RWPE1 (cell line): ENCODE results near the gene SPOCK1.
"Not testable (repeated sequence)": the region's sequence is repeated elsewhere in the genome, so short reads cannot be mapped to it uniquely, and the experiment has no call there.

Experiments
- CTCF ChIA-PET: fragments of 350-600 bp; sonication (Branson Sonifier 250); formaldehyde crosslinking; extraction: SDS; loops from one replicate; lab custom pipeline; 2021; lab: Yijun Ruan, JAX
- POLR2A ChIA-PET: fragments of 400-600 bp; formaldehyde crosslinking; extraction: SDS; loops from one replicate; lab custom pipeline; 2020; ENCODE audit warnings: antibody characterized with exemption; ENCODE audit not compliant: low non-redundant PET; lab: Yijun Ruan, JAX
- DNase-seq: peaks from one replicate; pipeline ENCODE4 v3.0.0; 2012; ENCODE audit warnings: low spot score
- H3K27ac ChIP-seq: fragments of 450-650 bp; 2 replicates; pipeline ENCODE4 v1.5.1; 2017
- CTCF ChIP-seq: fragments of 450-650 bp; conservative IDR thresholded peaks from 2 replicates; pipeline ENCODE4 v1.5.1; 2017; ENCODE audit warnings: low read depth, mild to moderate bottlenecking

The SPOCK1 gene

GRCh38 chr5:137498736-137499505 is at the start of gene SPOCK1:
Gene SPOCK1, minus strand, starts transcription at chr5:137499326.
- no peak within 1 kb of the TSS for H3K27ac ChIP-seq
- peak; percentile 97 for TF ChIP-seq CTCF
- peak; percentile 89 for DNase-seq
- ChIA-PET CTCF (interaction anchor here (0.6 to 1.2 kb wide), 16 partner anchors 12 to 780 kb away, joined by 3 to 10 read pairs (median 3); no protein-coding TSS in a partner anchor), POLR2A (no interaction called here)

- CTCF ChIA-PET = interaction anchor here (1.1 kb wide), 1 partner anchor 819 kb away, joined by 3 read pairs; no protein-coding TSS in a partner anchor
- POLR2A ChIA-PET = no interaction called here
- DNase-seq = no peak
- H3K27ac ChIP-seq = no peak overlapping the region
- no peak for TF ChIP-seq CTCF
These were observed 46.8 kb upstream of the SPOCK1 start for GRCh38 chr5:137545956-137546355.

- CTCF ChIA-PET, DNase-seq, POLR2A ChIA-PET, H3K27ac ChIP-seq: not testable (repeated sequence)
These were observed 36.3 kb upstream of the SPOCK1 start for GRCh38 chr5:137535449-137535848.

GRCh38 chr5:137533963-137534362 is 34.8 kb upstream of the SPOCK1 start:
- no peak for DNase-seq
- TF ChIP-seq CTCF = no peak
- no peak overlapping the region for H3K27ac ChIP-seq
- CTCF ChIA-PET = no interaction called here
- POLR2A ChIA-PET = no interaction called here

- no peak overlapping the region for H3K27ac ChIP-seq
- CTCF ChIA-PET = no interaction called here
- no peak for TF ChIP-seq CTCF
- POLR2A ChIA-PET = no interaction called here
- DNase-seq = no peak
These were observed 32.1 kb upstream of the SPOCK1 start for GRCh38 chr5:137531266-137531665.

GRCh38 chr5:137521246-137521645 is 22.1 kb upstream of the SPOCK1 start:
- CTCF ChIA-PET = interaction anchor here (0.6 kb wide), 1 partner anchor 34 kb away, joined by 3 read pairs; no protein-coding TSS in a partner anchor
- DNase-seq = no peak
- no peak for TF ChIP-seq CTCF
- no peak overlapping the region for H3K27ac ChIP-seq
- POLR2A ChIA-PET = no interaction called here

- no peak for DNase-seq
- H3K27ac ChIP-seq = no peak overlapping the region
- ChIA-PET CTCF (no interaction called here), POLR2A (no interaction called here)
- TF ChIP-seq CTCF = no peak
These were observed 17.8 kb upstream of the SPOCK1 start for GRCh38 chr5:137516961-137517360.
